Heart left ventricle (tissue), 16 donors: ENCODE results near the gene LEFTY1. TPM values are rescaled to one million over a fixed set of nuclear protein-coding genes. Genes with fewer than 3 reads are reported as not detected.

Experiments used
- ATAC-seq, 4 donors: fragments of 200-7000 bp; cut with Tn5 transposase; one replicate each; pipeline ENCODE4 v1.9.1; 2020 to 2022; ENCODE audit warnings: moderate library complexity in 4 of 4, mild to moderate bottlenecking in 3 of 4, moderate number of reproducible peaks in 1 of 4
- DNase-seq, 5 donors: peaks; one replicate each; pipeline ENCODE4 v3.0.0-alpha.2; 2020
- H3K27ac ChIP-seq, 12 donors: fragments of 200-600 bp; sonication (generic) in 4 of 12; one replicate each; pipeline versions ENCODE4 v1.5.0 to v1.8.0; 2016 to 2022; ENCODE audit warnings: mild to moderate bottlenecking in 2 of 12
- H3K27me3 ChIP-seq, 9 donors: fragments of 200-600 bp; sonication (generic) in 2 of 9; one replicate each; pipeline versions ENCODE4 v1.5.1 to v1.8.0; 2016 to 2022; ENCODE audit warnings: mild to moderate bottlenecking in 3 of 9
- H3K36me3 ChIP-seq, 9 donors: fragments of 200-600 bp; sonication (generic) in 2 of 9; one replicate each; pipeline versions ENCODE4 v1.5.0 to v1.8.0; 2018 to 2022; ENCODE audit warnings: mild to moderate bottlenecking in 2 of 9
- H3K4me1 ChIP-seq, 12 donors: fragments of 200-600 bp; sonication (generic) in 4 of 12; one replicate each; pipeline versions ENCODE4 v1.5.0 to v1.8.0; 2016 to 2022; ENCODE audit warnings: mild to moderate bottlenecking in 3 of 12
- H3K4me3 ChIP-seq, 12 donors: fragments of 200-600 bp; sonication (generic) in 4 of 12; one replicate each; pipeline versions ENCODE4 v1.5.0 to v1.8.0; 2017 to 2022; ENCODE audit warnings: mild to moderate bottlenecking in 9 of 12, moderate library complexity in 4 of 12
- H3K9me3 ChIP-seq, 12 donors: fragments of 200-600 bp; sonication (generic) in 4 of 12; one replicate each; pipeline versions ENCODE4 v1.5.0 to v1.8.0; 2016 to 2022; ENCODE audit warnings: mild to moderate bottlenecking in 1 of 12
- CTCF ChIP-seq, 12 donors: fragments of 200-600 bp; sonication (generic) in 4 of 12; IDR thresholded peaks; one replicate each; pipeline versions ENCODE4 v1.5.0 to v1.8.0; 2018 to 2022; ENCODE audit warnings: antibody characterized with exemption in 12 of 12, mild to moderate bottlenecking in 5 of 12
- POLR2A ChIP-seq, 2 donors: fragments of 450-650 bp; IDR thresholded peaks; one replicate each; pipeline ENCODE4 v1.6.1; 2017; ENCODE audit warnings: antibody characterized with exemption in 2 of 2, mild to moderate bottlenecking in 2 of 2, moderate library complexity in 2 of 2
- WGBS, 4 donors: extraction: QIAGEN DNeasy Blood & Tissue Kit in 2 of 4; methylation state at CpG; one replicate each; pipeline versions ENCODE4 v1.1.5 to v1.1.7; 2013 to 2018; 5-methylcytosine and 5-hydroxymethylcytosine counted together
- intact Hi-C, 10 donors: fragments of 100-400 bp; cut with DNase I; formaldehyde crosslinking; loops; one replicate each; pipeline versions ENCODE4 v1.11.1 to v1.14.2; 2022
- polyA plus RNA-seq, 2 donors: library from polyadenylated mRNA; stranded (reverse); fragments of 200-250 nt; gene quantifications; one replicate each; pipeline ENCODE4 v1.2.3, GENCODE V29; 2013
- total RNA-seq, 9 donors: library from RNA; depleted of rRNA in 2 of 9; stranded (reverse); fragments of >200 nt in 2 of 9; fragmentation: NEBNext Ultra II Directional in 3 of 9; extraction: Animal tissue kit (Norgen Biotek cat#: 25700) in 3 of 9; gene quantifications; one replicate each; pipeline versions ENCODE4 v1.1.0 to v1.2.4, GENCODE V29; 2016 to 2023
- donor health status: ischemic (EF 13 %, LVEDD 7.1; RV severe dilation, severe dysfunction).
- donor health status: healthy with polysubstance abuse.
- donor health status: DM: no; HTN: yes; CAD: no.
- donor health status: DM: no; HTN: no; CAD: no.
- donor health status: ischemic (EF 25% LVEDD 6.9; RV normal size, moderate dysfunction).
- donor health status: ischemic (EF 25% LVEDD 5.7; RV mildly dilated, moderate dysfunction).
- donor health status: healthy.
- donor health status: DM: yes; HTN: yes; CAD: no.
- donor health status: ischemic (EF 35%, LVEDD 5.7; RV mildly dilated, moderate dysfunction).
- donor health status: nonischemic (EF 11% LVEDD 7.7; RV severe dilation, severe dysfunction).
- donor health status: DM: yes; HTN: yes; CAD: no.
- donor health status: PGD.
- donor health status: ischemic (EF 29% LVEDD 5.4; RV normal size, mild dysfunction).
- donor health status: nonischemic (EF 23%, LVEDD 6.1; RV moderate dilation, normal function).

Gene LEFTY1
- total and polyA plus RNA-seq, 11 donors, result 0.19 to 0.77 (median 0.35) TPM; not detected in 6

- ATAC-seq (no peak), DNase-seq (no peak)
- 85 to 89% (median 88%) methylated on average over 9 to 20 of the region's 20 CpGs for WGBS, 4 donors
- Histone ChIP-seq H3K27me3 (no peaks in the 10 kb centered on the region), H3K36me3 (peaks cover 0 to 88% (median 68%) of the 10 kb centered on the region in 9 donors), H3K4me1 (peaks cover 0 to 33% (median 16%) of the 10 kb centered on the region in 12 donors), H3K27ac (peak overlapping the region in 1 of 12 donors; percentile 9), H3K9me3 (no peaks in the 10 kb centered on the region), H3K4me3 (no peak overlapping the region)
- intact Hi-C loops, result loop anchor here in 9 of 10 donors (1.0 to 10.0 kb wide), 8 partner anchors 34 to 372 kb away; partner anchors contain the start of genes SRP9 (in 5 of the 9) and EPHX1 (in 4 of the 9)
- TF ChIP-seq CTCF (IDR thresholded peaks at IDR 0.05), result no peak
- no peak for TF ChIP-seq POLR2A (IDR thresholded peaks at IDR 0.05)
Observed at GRCh38 chr1:225846331-225847310, 42.3 kb downstream of the LEFTY1 start.

- peaks cover 0 to 30% (median 16%) of the 10 kb centered on the region in 12 donors for H3K4me1 ChIP-seq
- DNase-seq (peak; percentile 77 to 87 (median 82)), ATAC-seq (peak; percentile 66 to 83 (median 82))
- TF ChIP-seq CTCF (IDR thresholded peaks at IDR 0.05) (peak; percentile 56 to 87 (median 74)), POLR2A (IDR thresholded peaks at IDR 0.05) (no peak)
- no peak overlapping the region for H3K4me3 ChIP-seq
- H3K36me3 ChIP-seq, result peaks cover 0 to 87% (median 71%) of the 10 kb centered on the region in 9 donors
- no peaks in the 10 kb centered on the region for H3K27me3 ChIP-seq
- intact Hi-C loops, result loop anchor here in 9 of 10 donors (2.0 to 10.0 kb wide), 8 partner anchors 33 to 371 kb away; partner anchors contain the start of genes SRP9 (in 5 of the 9) and EPHX1 (in 4 of the 9)
- no peaks in the 10 kb centered on the region for H3K9me3 ChIP-seq
- 59 to 69% (median 64%) methylated on average over 7 to 13 of the region's 13 CpGs; no CpG with 5 or more reads in 1 of the 4 donors for WGBS, 4 donors
- peak overlapping the region in 6 of 12 donors; percentile 6 to 71 (median 17) for H3K27ac ChIP-seq
Observed at GRCh38 chr1:225845571-225846259, 43.2 kb downstream of the LEFTY1 start.

- no peaks in the 10 kb centered on the region for H3K9me3 ChIP-seq
- WGBS, 4 donors, result 86 to 92% (median 89%) methylated on average over 13 to 14 of the region's 14 CpGs
- no peak for ATAC-seq
- no peak for TF ChIP-seq POLR2A (IDR thresholded peaks at IDR 0.05)
- TF ChIP-seq CTCF (IDR thresholded peaks at IDR 0.05), result no peak
- no peak for DNase-seq
- no peaks in the 10 kb centered on the region for H3K27me3 ChIP-seq
- peak overlapping the region in 4 of 12 donors; percentile 6 to 71 (median 20) for H3K27ac ChIP-seq
- intact Hi-C loops, result loop anchor here in 8 of 10 donors (2.0 to 10.0 kb wide), 6 partner anchors 33 to 368 kb away; partner anchors contain the start of genes EPHX1 (in 4 of the 8) and SRP9 (in 4 of the 8)
- H3K4me1 ChIP-seq, result peaks cover 0 to 30% (median 15%) of the 10 kb centered on the region in 12 donors
- no peak overlapping the region for H3K4me3 ChIP-seq
- peaks cover 0 to 91% (median 75%) of the 10 kb centered on the region in 9 donors for H3K36me3 ChIP-seq
Observed at GRCh38 chr1:225845097-225845496, 43.8 kb downstream of the LEFTY1 start.
